ENCODE measurements around the gene CFAP299. TPM values are rescaled to one million over a fixed set of nuclear protein-coding genes. Genes with fewer than 3 reads are reported as not detected.

Gene CFAP299
- total and polyA plus RNA-seq, 2 of the 8 experiments (the other 6 are each of a cell fraction or from before 2014, with no cell fraction given), result not detected

- Histone ChIP-seq H4K8ac (ENCODE audit: extremely low read depth, insufficient read depth, low read length) (no peak overlapping the region), H3K27ac (ENCODE audit: low read depth, low read length) (no peak overlapping the region), H4K20me1 (replicated peaks in 1 of 2; ENCODE audit: control insufficient read depth in 1 of 2, insufficient read depth in 2 of 2, low read length in 2 of 2) (no peaks in the 10 kb centered on the region), H2AFZ (ENCODE audit: low read length) (no peak overlapping the region), H3K79me1 (ENCODE audit: low read depth, low read length) (no peaks in the 10 kb centered on the region), H3K27me3 (replicated peaks in 1 of 4; ENCODE audit: control insufficient read depth in 3 of 4, extremely low read depth in 1 of 4, insufficient read depth in 3 of 4, low read length in 3 of 4) (peaks cover 0 to 1% (median 0%) of the 10 kb centered on the region in 4 experiments; a peak in 1 of 7 replicates), H3K9ac (replicated peaks in 1 of 4; ENCODE audit: extremely low read depth in 1 of 4, low read depth in 3 of 4, low read length in 3 of 4) (no peak overlapping the region), H3K18ac (ENCODE audit: extremely low read depth, low read length) (no peak overlapping the region), H2BK15ac (ENCODE audit: low read length) (no peak overlapping the region), H3K4me1 (replicated peaks in 1 of 4; ENCODE audit: control insufficient read depth in 3 of 4, insufficient read depth in 4 of 4, low read length in 3 of 4) (peaks cover 2 to 8% (median 5%) of the 10 kb centered on the region in 4 experiments; a peak in 5 of 7 replicates), H3K79me2 (ENCODE audit: control insufficient read depth in 1 of 2, insufficient read depth in 2 of 2, low read length in 2 of 2) (no peaks in the 10 kb centered on the region), H3K4me3 (ENCODE audit: extremely low read depth in 1 of 4, insufficient read depth in 2 of 4, low read depth in 3 of 4, low read length in 4 of 4) (peak overlapping the region in 1 of 4 experiments; percentile 30; a peak in 1 of 8 replicates), H3K9me3 (ENCODE audit: insufficient read depth in 2 of 2, low read depth in 1 of 2, low read length in 1 of 2) (no peaks in the 10 kb centered on the region), H2BK12ac (ENCODE audit: low read depth, low read length) (no peak overlapping the region), H3K4me2 (ENCODE audit: insufficient read depth in 1 of 2, low read depth in 2 of 2, low read length in 2 of 2) (0 out of 4 replicates have a peak overlapping the region, but pooled peaks of 1 of the 2 experiments have one; percentile 30), H2AK5ac (ENCODE audit: low read depth, low read length) (no peak overlapping the region), H4K91ac (replicated peaks; ENCODE audit: insufficient read length, low read length) (no peak overlapping the region), H3K36me3 (ENCODE audit: control insufficient read depth in 2 of 4, insufficient read depth in 4 of 4, low read length in 3 of 4) (no peaks in the 10 kb centered on the region), H3K4ac (replicated peaks; ENCODE audit: insufficient read length, low read depth, low read length) (no peak overlapping the region), H3K14ac (ENCODE audit: insufficient read length) (no peak overlapping the region), H2BK5ac (ENCODE audit: low read depth, low read length) (no peak overlapping the region), H2BK20ac (ENCODE audit: low read length) (no peak overlapping the region; the same call in 1 of the 2 replicates), H2BK120ac (replicated peaks; ENCODE audit: low read depth, low read length) (no peak overlapping the region), H3K23me2 (ENCODE audit: low read depth, low read length) (no peaks in the 10 kb centered on the region), H3K23ac (ENCODE audit: insufficient read length) (no peak overlapping the region), H4K5ac (ENCODE audit: insufficient read length, low read depth, low read length) (no peak overlapping the region), H3K56ac (replicated peaks; ENCODE audit: insufficient read length, low read depth, low read length) (no peak overlapping the region)
- FAIRE-seq (peak; percentile 70), DNase-seq (ENCODE audit: low read depth in 1 of 2, low spot score in 2 of 2) (no peak)
- CTCF ChIA-PET (ENCODE audit: partially characterized antibody), result interaction anchor here (2.6 kb wide), 1 partner anchor 10 kb away, joined by 10 read pairs; no protein-coding TSS in a partner anchor
- 63% methylated on average over 1 of the region's 1 CpG; no CpG with 5 or more reads in 1 of the 2 experiments for WGBS, 2 experiments (ENCODE audit: extremely low coverage in 1 of 2, insufficient coverage in 1 of 2, insufficient read length in 1 of 2, insufficient replicate concordance in 2 of 2, low coverage in 1 of 2, low lambda C conversion rate in 2 of 2, missing lambda C conversion rate in 1 of 2)
- POLR2A ChIA-PET (ENCODE audit: partially characterized antibody), result no interaction called here
- TF ChIP-seq TEAD4 (IDR thresholded peaks at IDR 0.05; ENCODE audit: low read depth, low read length) (0 out of 2 replicates have a peak, but pooled peaks have one; percentile 9), SUZ12 (IDR thresholded peaks at IDR 0.05; ENCODE audit: low read length) (no peak), CTBP2 (IDR thresholded peaks at IDR 0.05; ENCODE audit: borderline replicate concordance, insufficient read depth, insufficient read length, low read length) (no peak), CHD2 (IDR thresholded peaks at IDR 0.05; ENCODE audit: low read length) (no peak), BCL11A (IDR thresholded peaks at IDR 0.05; ENCODE audit: low read depth in 2 of 2, low read length in 2 of 2) (no peak), CBX8 (IDR thresholded peaks at IDR 0.05; ENCODE audit: borderline replicate concordance, low read depth, low read length) (no peak), SP1 (IDR thresholded peaks at IDR 0.05; ENCODE audit: low read depth, low read length) (peak; percentile 55), NANOG (IDR thresholded peaks at IDR 0.05; ENCODE audit: insufficient read depth, low read depth, low read length, poor library complexity, severe bottlenecking) (peak; percentile 16), KDM4A (IDR thresholded peaks at IDR 0.05; ENCODE audit: low read depth, low read length, severe bottlenecking) (no peak), GTF2F1 (IDR thresholded peaks at IDR 0.05; ENCODE audit: borderline replicate concordance, low read depth, low read length) (no peak), TAF1 (IDR thresholded peaks at IDR 0.05; ENCODE audit: low read depth, low read length) (no peak), RFX5 (IDR thresholded peaks at IDR 0.05; ENCODE audit: borderline replicate concordance, low read depth, low read length) (no peak), MAFK (IDR thresholded peaks at IDR 0.05; ENCODE audit: low read depth, low read length) (no peak), GABPA (IDR thresholded peaks at IDR 0.05; ENCODE audit: borderline replicate concordance, insufficient read depth, low read length) (no peak), ASH2L (IDR thresholded peaks at IDR 0.05; ENCODE audit: low read length) (no peak)
Observed at GRCh38 chr4:80461412-80461811, 125.9 kb downstream of the CFAP299 start.
